GM03348 (cell line): Measurements from ENCODE around the gene OR10H1.
A peak's percentile ranks its signal among the peaks of the same experiment; 100 is the strongest.
"Not testable (repeated sequence)": the region's sequence is repeated elsewhere in the genome, so short reads cannot be mapped to it uniquely, and the experiment has no call there.

ENCODE experiments used
- DNase-seq: peaks from one replicate; pipeline ENCODE4 v3.0.0; 2012; ENCODE audit warnings: low spot score

OR10H1 gene

GRCh38 chr19:15815306-15815705 is at the start of gene OR10H1:
TSS of gene OR10H1 (minus strand) at chr19:15815664. CDS start at chr19:15808037, 7,627 bp downstream.
- no peak for DNase-seq

GRCh38 chr19:15864824-15865223 is 49.4 kb upstream of the OR10H1 start:
- no peak for DNase-seq

- no peak for DNase-seq
These were observed 47.8 kb upstream of the OR10H1 start for GRCh38 chr19:15863272-15863671.

- DNase-seq = no peak
These were observed 47.0 kb upstream of the OR10H1 start for GRCh38 chr19:15862444-15862843.

GRCh38 chr19:15860522-15860921 is 45.1 kb upstream of the OR10H1 start:
- no peak for DNase-seq

- DNase-seq = no peak
These were observed 43.7 kb upstream of the OR10H1 start for GRCh38 chr19:15859187-15859586.

GRCh38 chr19:15850385-15850784 is 34.9 kb upstream of the OR10H1 start:
- DNase-seq = no peak

- no peak for DNase-seq
These were observed 31.5 kb upstream of the OR10H1 start for GRCh38 chr19:15846923-15847322.

- not testable (repeated sequence) for DNase-seq
These were observed 28.4 kb upstream of the OR10H1 start for GRCh38 chr19:15843894-15844222.

GRCh38 chr19:15843203-15843893 is 27.9 kb upstream of the OR10H1 start:
- DNase-seq = no peak

GRCh38 chr19:15841875-15842569 is 26.6 kb upstream of the OR10H1 start:
- no peak for DNase-seq

GRCh38 chr19:15840833-15841232 is 25.4 kb upstream of the OR10H1 start:
- no peak for DNase-seq

- not testable (repeated sequence) for DNase-seq
These were observed 24.4 kb upstream of the OR10H1 start for GRCh38 chr19:15839888-15840287.

GRCh38 chr19:15838351-15838750 is 22.9 kb upstream of the OR10H1 start:
- no peak for DNase-seq

- no peak for DNase-seq
These were observed 21.8 kb upstream of the OR10H1 start for GRCh38 chr19:15837221-15837731.

GRCh38 chr19:15836330-15837220 is 21.1 kb upstream of the OR10H1 start:
- peak; percentile 99 for DNase-seq

GRCh38 chr19:15835565-15836329 is 20.3 kb upstream of the OR10H1 start:
- DNase-seq = not testable (repeated sequence)

- not testable (repeated sequence) for DNase-seq
These were observed 18.8 kb upstream of the OR10H1 start for GRCh38 chr19:15834232-15834631.

- no peak for DNase-seq
These were observed 16.2 kb upstream of the OR10H1 start for GRCh38 chr19:15831626-15832025.

- DNase-seq = no peak
These were observed 14.3 kb upstream of the OR10H1 start for GRCh38 chr19:15829786-15830185.

GRCh38 chr19:15829306-15829698 is 13.8 kb upstream of the OR10H1 start:
- DNase-seq = no peak
